NCI-H1092 treated with DMSO at 0.1 percent for 48 hours (cell line): ENCODE results near the gene SAMD11.
"Not testable (repeated sequence)": the region's sequence is repeated elsewhere in the genome, so short reads cannot be mapped to it uniquely, and the experiment has no call there.

Experiments
- DNase-seq: peaks from one replicate; lab custom pipeline; 2025; lab: John Stamatoyannopoulos, UW

Gene SAMD11

GRCh38 chr1:923131-923990, at the start of gene SAMD11:
Gene SAMD11, plus strand, starts transcription at chr1:923923. Its CDS starts 509 bp downstream, at chr1:924432.
- DNase-seq: peak; percentile 20

GRCh38 chr1:876428-877208, 47.1 kb upstream of the SAMD11 start:
- DNase-seq: not testable (repeated sequence)

GRCh38 chr1:877209-877986, 46.3 kb upstream of the SAMD11 start:
- DNase-seq: not testable (repeated sequence)

- not testable (repeated sequence) for DNase-seq
These were observed 43.2 kb upstream of the SAMD11 start for GRCh38 chr1:880511-880910.

- not testable (repeated sequence) for DNase-seq
These were observed 42.8 kb upstream of the SAMD11 start for GRCh38 chr1:880915-881314.

- DNase-seq: no peak
These were observed 37.4 kb upstream of the SAMD11 start for GRCh38 chr1:886311-886710.

- DNase-seq: no peak
These were observed 37.0 kb upstream of the SAMD11 start for GRCh38 chr1:886760-887159.

- no peak for DNase-seq
These were observed 35.4 kb upstream of the SAMD11 start for GRCh38 chr1:888297-888696.

- DNase-seq: not testable (repeated sequence)
These were observed 33.9 kb upstream of the SAMD11 start for GRCh38 chr1:889774-890173.

GRCh38 chr1:890234-890633, 33.5 kb upstream of the SAMD11 start:
- DNase-seq: not testable (repeated sequence)

GRCh38 chr1:890661-891060, 33.1 kb upstream of the SAMD11 start:
- no peak for DNase-seq

GRCh38 chr1:897226-897625, 26.5 kb upstream of the SAMD11 start:
- no peak for DNase-seq

- not testable (repeated sequence) for DNase-seq
These were observed 25.8 kb upstream of the SAMD11 start for GRCh38 chr1:897951-898350.

- DNase-seq: no peak
These were observed 23.9 kb upstream of the SAMD11 start for GRCh38 chr1:899636-900317.

GRCh38 chr1:901108-901859, 22.4 kb upstream of the SAMD11 start:
- DNase-seq: no peak

- DNase-seq: no peak
These were observed 20.9 kb upstream of the SAMD11 start for GRCh38 chr1:902802-903201.

GRCh38 chr1:903305-903704, 20.4 kb upstream of the SAMD11 start:
- no peak for DNase-seq

GRCh38 chr1:903721-904271, 19.9 kb upstream of the SAMD11 start:
- DNase-seq: no peak

GRCh38 chr1:904310-904950, 19.3 kb upstream of the SAMD11 start:
- DNase-seq: peak; percentile 42
